ENCODE results near the gene LARP4.
"Not testable (repeated sequence)": the region's sequence is repeated elsewhere in the genome, so short reads cannot be mapped to it uniquely, and the experiment has no call there.

LARP4 gene

GRCh38 chr12:50400104-50400637, 514 bp upstream of the LARP4 start:
- in situ Hi-C loops (cut with HindIII; ENCODE audit: low sequenced_read_pairs), result no loop called here

- in situ Hi-C loops (cut with HindIII; ENCODE audit: low sequenced_read_pairs), result no loop called here
These were observed 906 bp downstream of the LARP4 start for GRCh38 chr12:50401500-50402081.

DNA sequence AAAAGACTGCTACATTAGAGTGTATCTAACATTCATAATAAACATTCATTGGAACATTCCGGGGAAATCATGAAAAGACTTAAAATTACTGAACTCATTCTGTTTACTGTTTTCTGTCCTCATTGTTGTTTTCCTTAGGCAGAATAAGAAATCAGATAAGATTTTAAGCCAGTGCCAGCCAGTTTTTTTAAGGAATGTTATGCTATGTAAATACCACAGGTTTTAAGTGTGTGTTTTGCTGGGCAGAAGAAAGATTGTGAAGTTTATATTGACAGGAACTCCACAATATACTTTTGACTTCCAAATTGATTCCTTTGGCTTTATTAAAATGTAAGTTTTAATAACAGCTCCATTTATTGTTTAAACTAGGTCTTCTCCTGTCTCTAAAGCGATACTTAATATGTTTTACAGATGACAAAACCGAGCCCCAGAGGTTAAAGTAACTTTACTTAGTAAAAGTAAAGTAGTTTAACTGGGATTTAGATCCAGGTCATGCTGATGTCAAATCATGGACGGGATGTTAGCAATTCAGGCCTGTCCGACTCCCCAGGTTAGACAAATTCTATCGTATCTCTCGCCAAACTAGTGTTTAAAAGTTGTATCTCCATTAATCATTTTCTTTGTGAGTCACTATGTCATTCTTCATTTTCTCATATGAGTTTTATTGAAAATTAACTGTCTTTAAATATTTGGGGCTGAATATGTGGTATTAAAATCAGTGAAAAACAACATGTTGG, 1.7 kb downstream of the LARP4 start:
- in situ Hi-C loops (cut with HindIII; ENCODE audit: low sequenced_read_pairs), result no loop called here

DNA sequence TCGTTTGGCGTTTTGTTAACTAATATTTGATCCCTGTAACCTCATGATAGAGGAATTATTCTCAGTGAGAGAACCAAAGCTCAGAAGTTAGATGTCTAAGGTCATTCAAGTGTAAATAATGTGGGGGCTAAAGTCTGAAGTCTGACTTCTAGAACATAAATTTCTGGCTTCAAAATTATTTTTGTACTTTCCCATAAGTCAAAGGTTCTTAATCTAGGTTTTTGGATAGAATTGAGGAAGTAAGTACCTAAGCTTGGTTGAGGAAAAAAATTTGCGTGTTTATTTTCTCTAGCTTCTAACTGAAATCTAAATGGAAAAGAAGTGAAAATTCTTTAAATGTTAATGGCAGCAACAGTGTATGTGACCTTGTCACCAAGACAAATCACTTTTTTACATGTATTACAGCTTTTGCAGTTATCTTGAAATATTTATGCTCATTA, 2.3 kb downstream of the LARP4 start:
- in situ Hi-C loops (cut with HindIII; ENCODE audit: low sequenced_read_pairs), result no loop called here

DNA sequence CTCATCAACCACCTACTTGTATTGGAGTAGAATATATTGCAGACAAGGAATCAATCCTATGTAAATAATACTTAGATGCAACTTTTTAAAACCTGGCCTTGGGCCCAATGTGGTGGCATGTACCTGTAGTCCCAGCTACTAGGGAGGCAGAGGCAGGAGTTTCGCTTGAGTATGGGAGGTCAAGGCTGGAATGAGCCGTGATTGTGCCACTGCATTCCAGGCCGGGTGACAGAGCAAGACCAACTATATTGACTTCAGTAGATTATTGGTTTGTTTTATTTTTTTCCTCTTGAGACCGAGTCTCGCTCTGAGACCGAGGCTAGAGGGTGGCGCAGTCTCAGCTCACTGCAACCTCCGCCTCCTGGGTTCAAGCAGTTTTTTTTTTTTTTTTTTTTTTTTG, 3.6 kb downstream of the LARP4 start:
- in situ Hi-C loops (cut with HindIII; ENCODE audit: low sequenced_read_pairs), result no loop called here

- in situ Hi-C loops (cut with HindIII; ENCODE audit: low sequenced_read_pairs), result no loop called here
These were observed 10.5 kb downstream of the LARP4 start for GRCh38 chr12:50411051-50411660.

DNA sequence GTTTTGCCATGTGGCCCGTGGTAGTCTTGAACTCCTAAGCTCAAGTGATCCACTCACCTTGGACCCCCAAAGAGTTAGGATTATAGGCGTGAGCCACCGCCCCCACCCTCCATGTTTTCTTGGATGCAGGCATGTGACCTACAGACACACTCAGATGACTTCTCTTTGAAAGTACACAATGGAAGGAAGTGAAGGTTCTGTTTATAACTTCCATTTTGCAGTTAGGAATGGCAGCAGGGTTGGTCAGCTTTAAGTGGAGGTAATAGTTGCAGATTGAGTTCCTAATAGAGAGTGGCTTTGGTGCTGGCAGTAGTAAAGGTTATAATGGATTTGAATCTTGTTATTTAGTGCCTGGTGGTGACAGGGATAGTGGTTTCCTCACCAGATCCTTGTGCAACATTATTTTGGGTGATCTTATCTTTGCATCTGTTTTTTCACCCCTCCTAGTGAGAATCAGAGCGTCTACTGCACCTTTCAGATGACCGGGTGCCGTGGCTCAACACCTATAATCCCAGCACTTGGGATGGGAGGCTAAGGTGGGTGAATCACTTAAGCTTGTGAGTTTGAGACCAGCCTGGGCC, 15.3 kb downstream of the LARP4 start:
- in situ Hi-C loops (cut with HindIII; ENCODE audit: low sequenced_read_pairs), result no loop called here

DNA sequence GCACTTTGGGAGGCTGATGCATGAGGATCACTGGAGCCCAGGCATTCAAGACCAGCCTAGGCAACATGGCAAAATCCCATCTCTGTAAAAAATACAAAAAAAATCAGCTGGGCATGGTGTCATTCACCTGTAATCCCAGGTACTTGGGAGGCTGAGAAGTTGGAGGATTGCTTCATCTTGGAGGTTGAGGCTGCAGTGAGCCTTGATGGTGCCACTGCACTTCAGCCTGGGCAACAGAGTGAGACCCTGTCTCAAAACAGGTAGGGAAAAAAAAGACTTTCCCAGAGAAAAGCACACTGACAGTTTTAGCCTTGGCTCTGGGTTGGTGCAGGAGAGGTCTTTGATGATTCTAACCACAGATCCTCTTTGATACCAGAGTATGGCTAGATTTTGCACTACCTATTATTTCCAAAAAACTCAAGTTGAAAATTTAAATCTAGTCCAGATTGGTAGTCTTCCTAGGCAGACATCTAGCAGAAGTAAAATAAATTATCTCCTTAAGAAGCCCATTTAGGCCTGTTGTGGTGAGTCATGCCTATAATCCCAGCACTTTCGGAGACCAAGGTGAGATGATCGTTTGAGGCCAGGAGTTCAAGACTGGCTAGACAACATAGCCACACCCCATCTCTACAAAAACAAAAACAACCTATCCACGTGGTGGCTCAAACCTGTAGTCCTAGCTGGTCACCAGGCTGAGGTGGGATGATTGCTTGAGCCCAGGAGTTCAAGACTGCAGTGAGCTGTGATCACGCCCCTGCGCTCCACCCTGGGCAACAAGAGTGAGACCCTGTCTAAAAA, 18.6 kb downstream of the LARP4 start:
- in situ Hi-C loops (cut with HindIII; ENCODE audit: low sequenced_read_pairs), result no loop called here

GRCh38 chr12:50422855-50423254, 22.2 kb downstream of the LARP4 start:
- in situ Hi-C loops (cut with HindIII; ENCODE audit: low sequenced_read_pairs), result not testable (repeated sequence)

- in situ Hi-C loops (cut with HindIII; ENCODE audit: low sequenced_read_pairs), result not testable (repeated sequence)
These were observed 22.7 kb downstream of the LARP4 start for GRCh38 chr12:50423342-50423741.

DNA sequence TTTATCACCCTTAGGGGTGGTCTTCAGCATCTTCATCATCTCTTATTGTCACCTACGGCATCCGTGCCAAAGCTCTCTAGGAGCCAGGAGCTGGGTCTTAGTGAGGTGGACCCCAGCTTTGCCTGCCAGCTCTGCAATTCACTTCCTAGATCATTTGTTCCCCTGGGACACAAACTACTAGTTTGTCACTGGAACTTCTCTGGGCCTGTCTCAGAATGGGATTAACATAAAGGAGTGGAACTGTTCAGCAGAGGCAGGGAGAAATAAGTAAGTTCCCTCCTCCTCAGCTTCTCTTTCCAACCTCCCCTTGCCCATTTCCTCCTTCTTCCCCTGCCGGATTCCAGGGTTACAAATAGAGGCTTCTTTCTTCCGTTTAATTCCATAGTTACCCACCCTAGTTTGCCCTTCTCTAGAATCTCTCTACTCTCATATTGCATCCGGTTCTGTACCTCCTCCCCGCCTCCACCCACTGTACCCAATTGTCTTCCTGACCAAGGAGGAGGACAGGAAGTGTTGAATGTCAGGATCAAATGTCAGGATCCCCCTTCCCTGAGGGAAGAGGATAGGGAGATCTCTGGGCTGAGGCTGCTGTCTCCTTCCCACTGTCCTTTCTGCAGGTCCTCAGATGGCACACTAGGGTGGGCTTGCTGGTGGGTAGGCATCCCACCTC, 25.0 kb downstream of the LARP4 start:
- in situ Hi-C loops (cut with HindIII; ENCODE audit: low sequenced_read_pairs), result no loop called here

DNA sequence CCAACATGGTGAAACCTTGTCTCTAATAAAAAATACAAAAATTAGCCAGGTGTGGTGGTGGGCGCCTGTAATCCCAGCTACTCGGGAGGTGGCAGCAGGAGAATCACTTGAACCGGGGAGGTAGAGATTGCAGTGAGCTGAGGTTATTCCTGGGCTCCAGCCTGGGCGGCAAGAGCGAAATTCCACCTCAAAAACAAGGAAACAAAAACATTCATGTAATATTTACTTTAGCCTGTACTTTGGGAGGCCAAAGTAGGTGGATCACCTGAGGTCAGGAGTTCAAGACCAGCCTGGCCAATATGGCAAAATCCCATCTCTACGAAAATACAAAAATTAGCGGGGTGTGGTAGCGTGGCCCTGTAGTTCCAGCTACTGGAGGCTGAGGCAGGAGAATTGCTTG, 31.0 kb downstream of the LARP4 start:
- in situ Hi-C loops (cut with HindIII; ENCODE audit: low sequenced_read_pairs), result not testable (repeated sequence)

- in situ Hi-C loops (cut with HindIII; ENCODE audit: low sequenced_read_pairs), result no loop called here
These were observed 39.6 kb downstream of the LARP4 start for GRCh38 chr12:50440288-50440687.

GRCh38 chr12:50441763-50442162, 41.1 kb downstream of the LARP4 start:
- in situ Hi-C loops (cut with HindIII; ENCODE audit: low sequenced_read_pairs), result no loop called here

- in situ Hi-C loops (cut with HindIII; ENCODE audit: low sequenced_read_pairs), result no loop called here
These were observed 41.7 kb downstream of the LARP4 start for GRCh38 chr12:50442178-50442908.

- in situ Hi-C loops (cut with HindIII; ENCODE audit: low sequenced_read_pairs), result not testable (repeated sequence)
These were observed 49.0 kb downstream of the LARP4 start for GRCh38 chr12:50449671-50450070.

DNA sequence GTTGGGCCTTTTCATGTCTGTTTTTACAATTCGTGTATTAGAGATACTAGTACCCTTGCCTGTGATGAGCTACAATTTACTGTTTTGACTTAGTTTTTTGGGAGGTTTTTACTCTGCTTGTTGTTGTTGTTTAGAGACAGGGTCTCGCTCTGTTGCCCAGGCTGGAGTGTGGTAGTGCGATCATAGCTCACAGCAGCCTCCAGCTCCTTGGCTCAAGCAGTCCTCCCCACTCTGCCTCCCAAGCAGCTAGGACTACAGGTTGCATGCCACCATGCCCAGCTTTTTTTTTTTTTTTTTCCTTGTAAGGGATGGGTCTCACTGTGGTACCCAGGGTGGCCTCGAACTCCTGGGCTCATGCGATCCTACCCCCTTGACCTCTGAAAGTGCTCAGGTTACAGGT, 52.1 kb downstream of the LARP4 start:
- in situ Hi-C loops (cut with HindIII; ENCODE audit: low sequenced_read_pairs), result no loop called here

DNA sequence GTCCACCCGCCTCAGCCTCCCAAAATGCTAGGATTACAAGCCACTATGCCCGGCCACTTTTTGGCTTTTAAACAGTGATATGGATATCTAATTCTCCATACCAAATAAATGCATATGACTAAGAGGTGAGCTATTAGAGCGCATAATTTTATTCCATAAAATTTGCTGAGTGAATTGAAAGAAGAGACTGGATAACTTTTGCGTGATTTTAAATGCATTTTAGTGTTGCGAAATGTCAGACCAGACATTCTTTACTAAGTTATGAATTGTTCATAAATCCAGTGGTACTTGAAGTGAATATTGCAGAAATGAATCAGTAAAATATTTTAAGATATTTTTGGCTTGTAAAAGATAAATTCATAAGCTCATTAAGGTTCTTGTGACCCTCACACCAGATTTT, 53.2 kb downstream of the LARP4 start:
- in situ Hi-C loops (cut with HindIII; ENCODE audit: low sequenced_read_pairs), result no loop called here

GRCh38 chr12:50458606-50459005, 57.9 kb downstream of the LARP4 start:
- in situ Hi-C loops (cut with HindIII; ENCODE audit: low sequenced_read_pairs), result no loop called here

DNA sequence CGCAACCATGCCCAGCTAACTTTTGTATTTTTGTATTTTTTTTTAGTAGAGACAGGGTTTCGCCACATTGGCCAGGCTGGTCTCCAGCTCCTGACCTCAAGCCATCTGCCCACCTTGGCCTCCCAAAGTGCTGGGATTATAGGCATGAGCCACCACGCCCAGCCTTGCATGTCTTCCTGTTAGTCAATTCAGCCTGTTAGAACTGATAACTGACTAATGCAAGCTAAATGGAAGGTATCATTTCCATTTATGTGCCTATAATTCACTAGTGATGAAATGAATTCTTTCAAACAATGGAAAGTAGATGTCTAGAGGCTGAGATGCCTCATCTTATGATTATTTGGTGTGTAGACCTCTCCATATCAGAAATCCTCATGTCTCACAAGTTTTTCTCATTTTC, 66.8 kb downstream of the LARP4 start:
- in situ Hi-C loops (cut with HindIII; ENCODE audit: low sequenced_read_pairs), result no loop called here

Data from DLD1 (cell line).